Tibial nerve (tissue), 4 donors: Measurements from ENCODE around the gene PLEKHG7. TPM values are rescaled to one million over a fixed set of nuclear protein-coding genes. Genes with fewer than 3 reads are reported as not detected.

Experiments used
- DNase-seq, 2 donors: peaks; one replicate each; pipeline ENCODE4 v3.0.0-alpha.2; 2019; ENCODE audit warnings: low spot score in 2 of 2
- H3K27ac ChIP-seq, 4 donors: fragments of 200-600 bp; sonication (generic) in 3 of 4; one replicate each; pipeline ENCODE4 v1.5.1; 2017 to 2019; ENCODE audit warnings: mild to moderate bottlenecking in 1 of 4
- H3K27me3 ChIP-seq, 2 donors: fragments of 200-600 bp; sonication (generic) in 1 of 2; one replicate each; pipeline versions ENCODE4 v1.5.1 to v1.6.0; 2017 to 2019
- H3K36me3 ChIP-seq, 3 donors: fragments of 200-600 bp; sonication (generic); one replicate each; pipeline ENCODE4 v1.5.1; 2018 to 2019
- H3K4me1 ChIP-seq, 4 donors: fragments of 200-600 bp; sonication (generic) in 3 of 4; one replicate each; pipeline ENCODE4 v1.5.1; 2017 to 2019
- H3K4me3 ChIP-seq, 4 donors: fragments of 200-600 bp; sonication (generic) in 3 of 4; one replicate each; pipeline ENCODE4 v1.5.1; 2017 to 2019; ENCODE audit warnings: mild to moderate bottlenecking in 1 of 4, moderate library complexity in 1 of 4
- H3K9me3 ChIP-seq, 4 donors: fragments of 200-600 bp; sonication (generic) in 3 of 4; one replicate each; pipeline ENCODE4 v1.5.1; 2017 to 2019
- CTCF ChIP-seq, 5 experiments: fragments of 200-600 bp in 3 of 5; fragments of 450-650 bp in 2 of 5; sonication (generic) in 3 of 5; IDR thresholded peaks; one replicate each; pipeline ENCODE4 v1.5.1; 2016 to 2019; ENCODE audit warnings: antibody characterized with exemption in 5 of 5, mild to moderate bottlenecking in 3 of 5, moderate library complexity in 2 of 5
- EP300 ChIP-seq, 2 donors: sonication (generic); formaldehyde crosslinking; IDR thresholded peaks; one replicate each; pipeline ENCODE4 v1.6.1; 2017; ENCODE audit warnings: antibody characterized with exemption in 2 of 2, mild to moderate bottlenecking in 1 of 2
- POLR2A ChIP-seq, 2 donors: fragments of 450-650 bp; IDR thresholded peaks; one replicate each; pipeline ENCODE4 v1.6.1; 2017; ENCODE audit warnings: antibody characterized with exemption in 2 of 2, mild to moderate bottlenecking in 2 of 2, moderate library complexity in 2 of 2
- WGBS, 2 donors: methylation state at CpG; one replicate each; pipeline ENCODE4 v1.1.5; 2018; 5-methylcytosine and 5-hydroxymethylcytosine counted together
- total RNA-seq, 4 donors: library from RNA; depleted of rRNA; stranded (reverse); fragments of >200 nt; gene quantifications; one replicate each; pipeline ENCODE4 v1.1.0, GENCODE V29; 2016

PLEKHG7 gene
- total RNA-seq, 4 donors from 2014 or later, result 1.2 to 3.1 (median 2.2) TPM

GRCh38 chr12:92814584-92814983 lies 111.8 kb downstream of the PLEKHG7 start:
- Histone ChIP-seq H3K27ac (no peak overlapping the region), H3K4me3 (no peak overlapping the region), H3K4me1 (no peaks in the 10 kb centered on the region), H3K9me3 (no peaks in the 10 kb centered on the region), H3K27me3 (no peaks in the 10 kb centered on the region), H3K36me3 (peaks cover 0 to 56% (median 0%) of the 10 kb centered on the region in 3 donors)
- WGBS, 2 donors, result 60 to 86% methylated on average over 2 of the region's 2 CpGs
- no peak for TF ChIP-seq EP300 (IDR thresholded peaks at IDR 0.05)
- TF ChIP-seq POLR2A (IDR thresholded peaks at IDR 0.05), result no peak
- TF ChIP-seq CTCF (IDR thresholded peaks at IDR 0.05), result no peak
- DNase-seq, result no peak

- Histone ChIP-seq H3K9me3 (no peaks in the 10 kb centered on the region), H3K36me3 (peaks cover 0 to 53% (median 0%) of the 10 kb centered on the region in 3 donors), H3K4me3 (no peak overlapping the region), H3K27ac (no peak overlapping the region), H3K4me1 (no peaks in the 10 kb centered on the region), H3K27me3 (no peaks in the 10 kb centered on the region)
- DNase-seq, result no peak
- TF ChIP-seq CTCF (IDR thresholded peaks at IDR 0.05) (no peak), POLR2A (IDR thresholded peaks at IDR 0.05) (no peak), EP300 (IDR thresholded peaks at IDR 0.05) (no peak)
- 75 to 90% methylated on average over 3 of the region's 3 CpGs for WGBS, 2 donors
These were observed 118.4 kb downstream of the PLEKHG7 start for GRCh38 chr12:92821142-92821541.

Other genes with a start within 250 kb of the PLEKHG7 start
- gene EEA1, start 226.3 kb downstream of the PLEKHG7 start, total RNA-seq, result 10 to 100 TPM; 18.4 to 34.8 (median 24.1) TPM